Measurements from ENCODE around the gene VPS13C. TPM values are rescaled to one million over a fixed set of nuclear protein-coding genes. Genes with fewer than 3 reads are reported as not detected.

The VPS13C gene
- total RNA-seq, 4 donors from 2014 or later = 68.2 to 165 (median 102) TPM

DNA sequence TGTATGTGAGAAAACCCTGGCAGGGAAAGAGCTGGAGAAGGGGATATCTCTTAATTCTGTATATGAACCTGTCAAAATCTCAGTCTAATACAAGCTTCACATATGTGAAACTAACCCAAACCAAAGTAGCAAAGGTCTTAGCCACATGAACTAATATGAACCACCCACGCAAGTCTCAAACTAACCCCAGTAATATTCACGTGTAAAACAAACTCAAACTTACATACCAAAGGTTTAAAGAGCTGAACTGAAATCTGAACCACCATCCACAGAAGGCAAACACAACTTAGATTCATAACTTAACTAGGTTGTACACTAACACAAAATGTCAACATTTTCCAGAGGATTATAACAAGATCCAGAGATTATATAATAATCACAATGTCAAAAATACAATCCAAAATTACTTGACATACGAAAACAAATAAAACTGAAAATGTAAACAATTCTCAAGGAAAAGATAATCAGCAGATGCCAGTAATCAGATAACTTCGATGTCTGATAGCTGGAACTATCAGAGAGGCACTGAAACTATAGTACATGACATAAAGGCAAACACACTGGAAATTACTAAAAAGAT, 64.1 kb downstream of the VPS13C start:
- H3K27ac ChIP-seq = no peak overlapping the region
- TF ChIP-seq, protein P1, sequence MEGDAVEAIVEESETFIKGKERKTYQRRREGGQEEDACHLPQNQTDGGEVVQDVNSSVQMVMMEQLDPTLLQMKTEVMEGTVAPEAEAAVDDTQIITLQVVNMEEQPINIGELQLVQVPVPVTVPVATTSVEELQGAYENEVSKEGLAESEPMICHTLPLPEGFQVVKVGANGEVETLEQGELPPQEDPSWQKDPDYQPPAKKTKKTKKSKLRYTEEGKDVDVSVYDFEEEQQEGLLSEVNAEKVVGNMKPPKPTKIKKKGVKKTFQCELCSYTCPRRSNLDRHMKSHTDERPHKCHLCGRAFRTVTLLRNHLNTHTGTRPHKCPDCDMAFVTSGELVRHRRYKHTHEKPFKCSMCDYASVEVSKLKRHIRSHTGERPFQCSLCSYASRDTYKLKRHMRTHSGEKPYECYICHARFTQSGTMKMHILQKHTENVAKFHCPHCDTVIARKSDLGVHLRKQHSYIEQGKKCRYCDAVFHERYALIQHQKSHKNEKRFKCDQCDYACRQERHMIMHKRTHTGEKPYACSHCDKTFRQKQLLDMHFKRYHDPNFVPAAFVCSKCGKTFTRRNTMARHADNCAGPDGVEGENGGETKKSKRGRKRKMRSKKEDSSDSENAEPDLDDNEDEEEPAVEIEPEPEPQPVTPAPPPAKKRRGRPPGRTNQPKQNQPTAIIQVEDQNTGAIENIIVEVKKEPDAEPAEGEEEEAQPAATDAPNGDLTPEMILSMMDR (IDR thresholded peaks at IDR 0.05) = no peak
- no peak for TF ChIP-seq POLR2A (IDR thresholded peaks at IDR 0.05)

DNA sequence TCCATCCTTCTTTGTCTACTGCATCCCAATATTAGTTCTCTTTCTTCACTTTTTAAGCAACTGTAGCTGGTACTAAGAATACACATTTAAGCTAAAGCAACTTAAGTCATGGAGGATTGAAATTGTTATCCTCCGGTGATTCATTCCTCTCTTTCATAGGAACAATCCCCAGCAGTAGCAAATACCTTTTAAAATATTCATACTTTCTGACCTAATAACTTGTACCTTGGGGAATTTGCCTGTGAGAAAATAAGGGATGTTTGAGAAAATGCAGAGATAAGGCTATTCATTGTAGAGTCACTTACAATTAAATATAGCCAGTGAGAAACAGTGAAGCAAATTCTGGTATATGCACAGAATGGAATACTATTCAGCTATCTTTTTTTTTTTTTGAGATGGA, 66.0 kb downstream of the VPS13C start:
- TF ChIP-seq, protein P1 (IDR thresholded peaks at IDR 0.05) = no peak
- no peak for TF ChIP-seq POLR2A (IDR thresholded peaks at IDR 0.05)
- Histone ChIP-seq H3K27ac (no peak overlapping the region), H3K27me3 (no peaks in the 10 kb centered on the region), H3K36me3 (no peaks in the 10 kb centered on the region), H3K9me3 (no peaks in the 10 kb centered on the region), H3K4me1 (no peaks in the 10 kb centered on the region), H3K4me3 (no peak overlapping the region)
- intact Hi-C loops (cut with DNase I; ENCODE audit: low total_unique reads) = no loop called here
- no peak for DNase-seq

More for the DNA sequence above, 64.1 kb downstream of the VPS13C start:
- Histone ChIP-seq H3K4me3 (no peak overlapping the region), H3K4me1 (no peaks in the 10 kb centered on the region), H3K27me3 (no peaks in the 10 kb centered on the region), H3K36me3 (no peaks in the 10 kb centered on the region), H3K9me3 (no peaks in the 10 kb centered on the region)
- intact Hi-C loops (cut with DNase I; ENCODE audit: low total_unique reads) = no loop called here
- DNase-seq = no peak

DNA sequence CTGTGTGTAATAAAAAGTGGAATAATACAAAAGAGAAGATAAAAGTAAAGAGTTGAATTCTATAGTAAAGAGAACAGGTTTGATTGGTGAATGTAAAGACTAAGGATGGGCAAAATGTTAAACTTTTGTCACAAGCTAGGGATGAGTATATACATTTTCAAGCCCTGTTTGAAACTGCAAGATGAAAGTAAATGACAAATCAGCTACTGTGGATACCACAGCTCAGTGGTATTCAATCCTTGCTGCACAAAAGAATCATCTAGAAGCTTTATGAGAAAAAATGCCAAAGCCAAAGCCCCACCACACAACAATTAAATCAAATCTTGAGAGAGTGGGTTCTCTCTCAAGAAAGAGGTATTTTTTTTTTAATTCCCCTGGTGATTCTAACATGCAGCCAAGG, 67.7 kb downstream of the VPS13C start:
- no peak for TF ChIP-seq POLR2A (IDR thresholded peaks at IDR 0.05)
- TF ChIP-seq, protein P1 (IDR thresholded peaks at IDR 0.05) = no peak
- Histone ChIP-seq H3K27me3 (no peaks in the 10 kb centered on the region), H3K4me1 (no peaks in the 10 kb centered on the region), H3K4me3 (no peak overlapping the region), H3K36me3 (no peaks in the 10 kb centered on the region), H3K9me3 (no peaks in the 10 kb centered on the region), H3K27ac (no peak overlapping the region)
- intact Hi-C loops (cut with DNase I; ENCODE audit: low total_unique reads) = no loop called here
- no peak for DNase-seq

DNA sequence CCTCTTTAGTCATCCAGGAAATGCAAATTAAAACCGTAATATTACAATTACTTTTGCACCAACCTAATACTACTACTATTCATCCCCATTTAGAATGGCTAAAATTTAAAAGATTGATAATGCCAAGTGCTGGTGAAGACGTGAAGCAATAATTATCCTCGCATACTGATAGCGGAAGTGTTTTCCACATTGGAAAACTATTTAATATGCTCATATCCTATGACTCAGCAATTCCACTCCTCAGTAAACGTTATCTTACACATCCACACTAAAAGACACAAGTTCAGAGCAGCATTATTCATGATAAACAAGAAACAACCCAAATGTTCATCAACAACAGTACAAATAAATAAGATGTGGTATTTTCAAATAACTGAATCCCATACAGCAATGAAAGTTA, 70.6 kb downstream of the VPS13C start:
- Histone ChIP-seq H3K9me3 (no peaks in the 10 kb centered on the region), H3K4me3 (no peak overlapping the region), H3K36me3 (no peaks in the 10 kb centered on the region), H3K27me3 (no peaks in the 10 kb centered on the region), H3K27ac (no peak overlapping the region), H3K4me1 (no peaks in the 10 kb centered on the region)
- intact Hi-C loops (cut with DNase I; ENCODE audit: low total_unique reads) = no loop called here
- no peak for DNase-seq
- TF ChIP-seq, protein P1 (IDR thresholded peaks at IDR 0.05) = no peak
- TF ChIP-seq POLR2A (IDR thresholded peaks at IDR 0.05) = no peak

DNA sequence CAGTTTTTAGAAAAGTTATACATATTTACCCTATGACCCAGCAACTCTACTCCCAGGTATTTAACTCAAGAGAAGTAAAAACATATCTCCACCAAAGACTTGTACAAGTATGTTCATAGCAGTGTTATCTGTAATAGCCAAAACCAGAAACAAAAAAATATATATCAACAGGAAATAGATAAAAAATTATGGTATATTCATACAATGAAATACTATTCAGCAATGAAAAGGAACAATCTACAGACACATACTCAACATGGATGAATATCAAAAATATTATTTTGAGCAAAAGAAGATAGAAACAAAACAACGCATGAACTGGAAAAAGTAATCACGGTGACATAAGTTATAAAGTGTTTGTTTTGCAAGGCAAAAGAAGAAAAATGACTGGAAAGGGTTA, 72.4 kb downstream of the VPS13C start:
- Histone ChIP-seq H3K4me3 (no peak overlapping the region), H3K27me3 (no peaks in the 10 kb centered on the region), H3K27ac (no peak overlapping the region), H3K9me3 (no peaks in the 10 kb centered on the region), H3K4me1 (no peaks in the 10 kb centered on the region), H3K36me3 (no peaks in the 10 kb centered on the region)
- DNase-seq = no peak
- no peak for TF ChIP-seq POLR2A (IDR thresholded peaks at IDR 0.05)
- TF ChIP-seq, protein P1 (IDR thresholded peaks at IDR 0.05) = no peak
- intact Hi-C loops (cut with DNase I; ENCODE audit: low total_unique reads) = no loop called here
